Glomerular visceral epithelial cell (primary cell): Measurements from ENCODE around the gene DPYD.

Experiments used
- DNase-seq: peaks from one replicate; pipeline ENCODE4 v3.0.0-alpha.2; 2016; ENCODE audit errors: extremely low spot score

The DPYD gene

DNA sequence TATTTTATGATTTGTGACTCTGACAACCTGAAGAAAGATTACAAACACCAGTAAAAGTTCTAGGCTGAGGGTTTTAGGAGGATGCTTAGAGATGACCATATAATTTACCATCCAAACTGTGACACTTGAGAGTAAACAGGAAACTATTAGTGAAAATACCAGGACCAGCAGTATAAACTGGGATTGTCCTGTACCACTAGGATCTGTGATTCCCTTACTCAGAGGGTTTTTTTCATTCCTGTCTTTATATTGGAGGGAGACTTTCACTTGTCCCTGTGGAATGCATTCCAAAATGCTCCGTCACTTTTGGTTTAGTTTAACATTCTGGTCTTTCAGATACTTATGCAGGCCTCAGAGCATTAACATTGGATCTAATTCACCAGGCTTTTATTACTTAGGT lies 716.4 kb downstream of the DPYD start:
- DNase-seq: no peak

DNA sequence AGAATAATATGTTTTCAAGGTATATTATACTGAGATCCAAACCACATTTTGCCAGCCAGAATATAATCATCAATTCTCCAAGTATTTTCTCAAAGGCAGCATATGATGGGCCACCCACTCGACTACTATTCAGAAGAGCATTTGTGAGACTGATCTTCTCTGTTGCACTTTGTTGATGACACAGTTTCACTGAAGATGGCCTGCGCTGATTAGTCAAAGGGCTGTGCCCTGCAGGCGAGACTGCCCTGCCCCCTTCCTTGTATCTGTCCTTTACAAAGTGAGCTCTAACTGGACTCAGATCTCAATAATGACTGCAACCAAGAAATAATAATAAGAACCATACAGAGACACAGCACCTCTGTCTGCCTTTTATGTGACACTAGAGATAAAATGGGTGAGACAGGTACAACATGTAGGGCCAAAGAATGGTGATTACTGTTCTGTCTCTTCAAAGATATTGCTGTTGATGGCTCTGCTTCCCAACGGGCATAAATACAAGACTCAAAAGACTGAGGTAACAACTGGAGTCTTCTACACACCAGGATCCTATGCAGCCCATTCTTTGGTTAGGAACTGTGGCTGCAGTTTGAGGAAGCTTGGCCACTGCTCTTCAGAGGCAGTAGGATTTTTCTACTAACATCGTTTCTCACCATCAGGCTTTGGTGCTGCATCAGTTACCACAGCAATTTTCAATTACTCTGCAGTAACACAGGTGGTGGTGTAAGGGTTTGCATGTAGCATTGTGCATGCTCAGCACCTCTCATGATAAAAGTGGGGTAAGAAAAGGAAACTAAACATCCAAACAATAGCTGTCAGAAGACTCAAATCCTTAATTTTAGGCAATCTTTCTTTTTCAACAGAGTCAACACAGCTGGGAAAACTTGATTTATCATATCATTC lies 718.1 kb downstream of the DPYD start:
- DNase-seq: no peak

DNA sequence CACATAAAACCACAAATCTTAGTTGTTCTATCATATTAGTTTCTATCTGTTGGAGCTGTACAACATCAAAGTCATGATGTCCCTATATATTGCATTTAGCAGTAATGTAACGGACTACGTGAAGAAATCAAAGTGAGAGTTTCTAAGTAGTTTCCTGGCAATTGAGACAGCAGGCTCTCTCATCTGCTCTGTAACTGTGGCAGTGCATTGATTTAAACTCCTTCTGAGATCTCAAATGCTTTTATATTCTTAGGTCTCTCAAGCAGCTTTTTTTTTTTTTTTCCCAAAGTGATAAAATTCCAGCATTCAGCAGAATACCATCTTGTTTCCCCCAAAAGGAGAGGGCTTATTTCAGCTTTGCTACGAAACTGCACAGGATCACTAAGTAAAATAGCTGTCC lies 719.2 kb downstream of the DPYD start:
- no peak for DNase-seq

DNA sequence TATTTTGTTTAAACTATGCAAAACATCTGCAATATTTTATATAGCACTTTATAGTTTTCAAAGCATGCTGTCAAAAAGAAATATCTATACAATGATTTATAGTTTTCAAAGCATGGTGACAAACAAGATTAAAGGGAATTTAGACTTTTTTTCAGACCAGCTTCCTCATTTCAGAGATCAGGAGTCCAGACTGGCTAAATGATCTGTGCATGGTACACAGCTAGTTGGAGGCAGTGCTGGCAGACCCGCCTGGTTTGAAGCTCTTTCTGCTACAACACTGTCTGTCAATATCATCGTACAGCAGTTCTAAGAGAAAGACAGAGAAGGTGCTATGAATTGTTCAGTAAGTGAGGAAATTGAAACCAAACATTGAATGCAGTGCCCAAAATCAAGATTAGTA lies 720.2 kb downstream of the DPYD start:
- no peak for DNase-seq

DNA sequence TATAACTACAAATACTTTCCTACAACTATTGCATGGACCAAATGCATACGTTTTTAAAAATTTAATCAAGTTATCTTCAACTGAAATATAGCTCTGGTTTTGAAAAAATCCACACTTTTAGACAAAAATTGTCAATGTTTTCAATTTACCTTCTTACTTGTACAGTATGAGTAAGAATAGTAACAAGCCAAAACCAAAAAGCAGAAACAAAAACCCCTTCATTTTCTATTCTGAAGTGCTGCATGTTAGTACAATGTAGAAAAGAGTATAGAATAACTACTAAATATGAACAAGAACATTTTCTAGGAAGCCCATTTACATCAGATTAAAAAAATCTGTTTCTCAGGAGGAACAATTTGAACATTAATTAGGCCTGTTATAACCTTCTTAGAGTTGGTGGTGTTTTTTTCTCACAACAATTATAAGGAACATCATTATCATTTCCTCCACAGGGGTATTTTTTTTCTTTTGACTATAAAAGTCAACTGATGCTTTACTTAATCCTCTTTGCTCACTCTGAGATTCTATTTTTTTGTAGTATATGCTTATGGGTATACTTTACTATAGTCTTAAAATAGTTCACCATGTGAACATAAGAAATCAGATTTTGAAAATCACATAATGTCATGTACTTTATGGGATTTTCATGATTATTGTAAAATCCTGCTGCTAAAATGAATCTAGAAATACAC lies 723.9 kb downstream of the DPYD start:
- no peak for DNase-seq

DNA sequence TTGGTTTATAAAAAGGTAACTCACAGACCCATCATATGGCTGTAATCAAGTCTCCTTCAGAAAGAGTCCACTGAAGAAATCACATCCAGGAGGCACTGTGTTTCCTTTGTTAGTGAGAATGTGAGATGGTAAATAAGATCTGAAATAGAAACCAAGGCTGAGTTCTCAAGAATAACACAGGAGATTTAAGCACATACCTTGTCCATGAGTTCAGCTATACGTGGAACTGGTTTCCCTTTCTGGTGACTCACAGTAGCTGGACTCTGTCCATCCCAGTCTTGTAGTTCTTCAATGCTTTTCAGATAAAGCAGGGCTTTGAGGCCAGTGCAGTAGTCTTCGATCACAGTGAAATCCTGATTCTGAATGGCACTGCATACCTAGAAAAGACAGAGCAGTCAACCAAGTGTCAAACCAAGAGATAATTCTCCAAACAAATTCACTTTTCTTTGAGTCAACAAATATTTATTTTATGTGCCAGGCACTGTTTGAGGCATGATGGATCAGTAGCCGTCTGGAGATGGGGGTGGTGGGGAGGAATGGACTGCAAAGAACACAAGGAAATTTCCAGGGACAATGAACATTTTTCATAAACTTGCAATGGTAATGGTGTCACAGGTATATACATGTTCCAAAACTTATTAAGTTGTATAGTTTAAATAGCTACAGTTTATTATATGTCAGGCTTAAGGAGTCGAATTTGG lies 727.8 kb downstream of the DPYD start:
- peak; percentile 85 for DNase-seq

DNA sequence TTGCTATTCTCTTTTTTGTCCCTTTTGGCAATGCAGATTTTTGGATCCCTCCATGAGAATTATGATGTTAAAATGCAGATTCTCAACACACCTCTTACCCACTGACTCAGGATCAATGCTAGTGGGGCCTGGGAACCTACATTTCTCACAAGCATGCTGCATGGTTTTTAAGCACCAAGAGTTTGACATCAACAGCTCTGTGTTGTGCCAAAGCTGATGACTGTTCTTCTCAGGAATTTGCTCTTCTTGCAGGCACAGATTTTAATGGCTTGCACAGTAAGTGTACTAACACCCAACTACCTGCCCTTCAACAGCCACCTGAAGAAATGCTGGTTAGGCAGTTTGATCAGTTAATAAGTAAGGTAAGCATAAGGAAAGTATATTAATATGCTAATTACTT lies 730.5 kb downstream of the DPYD start:
- DNase-seq: peak; percentile 17

DNA sequence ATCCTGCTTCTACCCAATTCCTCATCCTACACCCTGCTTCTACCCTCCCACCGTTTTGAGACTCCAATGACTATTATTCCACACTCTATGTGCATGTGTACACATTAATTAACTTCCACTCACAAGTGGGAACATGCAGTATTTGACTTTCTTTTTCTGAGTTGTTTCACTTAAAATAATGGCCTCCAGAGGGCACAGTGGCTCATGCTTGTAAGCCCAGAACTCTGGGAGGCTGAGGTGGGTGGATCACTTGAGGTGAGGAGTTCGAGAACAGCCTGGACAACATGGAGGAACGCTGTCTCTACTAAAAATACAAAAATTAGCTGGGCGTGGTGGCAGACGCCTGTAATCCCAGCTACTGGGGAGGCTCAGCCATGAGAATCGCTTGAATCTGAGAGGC lies 734.5 kb downstream of the DPYD start:
- no peak for DNase-seq

DNA sequence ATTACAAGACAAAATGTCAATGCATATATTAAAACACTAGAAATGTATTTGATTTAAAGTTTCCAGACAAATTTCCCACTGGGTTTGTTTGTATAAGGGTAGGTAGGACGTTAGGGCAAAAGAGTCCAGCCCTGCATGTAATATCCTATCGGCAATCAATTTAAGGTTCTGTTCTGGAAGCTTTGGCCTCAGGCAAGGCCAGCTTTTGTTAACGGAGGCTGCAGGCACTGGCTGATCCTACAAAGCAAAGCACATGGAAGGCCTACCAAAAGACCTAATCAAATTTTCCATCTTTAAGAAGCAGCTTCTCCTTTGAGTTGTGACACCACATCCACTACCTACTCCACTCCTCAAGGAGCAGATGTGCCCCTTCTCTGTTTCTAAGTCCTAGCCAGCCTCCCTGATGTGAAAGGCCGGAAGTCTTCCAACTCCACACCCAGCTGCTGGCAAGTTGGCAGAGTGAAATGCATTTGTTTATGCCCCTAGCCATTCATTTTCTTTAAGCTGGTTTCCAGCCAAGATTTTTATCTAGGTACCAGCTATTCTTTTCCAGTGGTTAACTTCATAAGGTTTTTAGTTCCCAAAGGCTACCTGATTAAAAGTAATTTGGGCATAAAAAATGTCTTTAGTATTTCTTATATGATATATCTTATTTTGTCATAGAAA lies 746.7 kb downstream of the DPYD start:
- DNase-seq: no peak

DNA sequence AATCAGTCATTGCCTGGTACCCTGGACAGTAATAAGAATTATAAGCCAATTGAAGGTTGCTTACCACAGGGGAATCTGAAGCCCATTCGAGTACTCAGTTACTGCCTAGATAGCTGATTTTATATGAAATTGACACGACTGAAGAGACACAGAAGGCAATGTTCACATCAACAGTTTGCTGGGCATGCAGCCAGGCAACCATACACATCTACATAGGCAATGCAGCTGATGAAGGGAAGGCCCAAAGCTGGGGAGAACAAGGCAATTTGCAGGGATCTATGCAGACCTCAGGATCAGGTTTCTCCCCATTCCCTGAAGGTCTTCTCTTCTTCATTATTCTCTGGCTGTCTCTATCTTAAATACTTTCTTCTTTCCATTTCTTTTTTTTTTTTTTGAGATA lies 750.5 kb downstream of the DPYD start:
- DNase-seq: no peak

DNA sequence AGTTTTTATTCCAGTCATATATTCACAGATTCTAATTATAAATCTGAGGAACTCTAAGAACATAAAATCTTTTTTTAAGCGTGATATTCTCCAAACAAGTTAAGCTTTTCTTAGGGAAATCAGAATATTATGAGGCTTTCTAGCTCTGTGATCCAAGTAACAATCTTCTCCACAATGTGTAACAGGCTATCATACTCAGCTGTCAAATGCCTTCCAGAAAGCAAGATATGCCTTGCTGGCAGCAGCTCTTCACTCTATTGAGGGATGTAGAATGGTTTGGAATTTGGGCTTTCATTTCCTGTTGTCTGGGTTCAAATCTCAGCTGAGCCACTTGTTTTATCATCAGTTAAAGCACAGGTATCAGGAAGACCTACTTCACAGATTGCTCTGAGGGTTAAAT lies 752.8 kb downstream of the DPYD start:
- no peak for DNase-seq

DNA sequence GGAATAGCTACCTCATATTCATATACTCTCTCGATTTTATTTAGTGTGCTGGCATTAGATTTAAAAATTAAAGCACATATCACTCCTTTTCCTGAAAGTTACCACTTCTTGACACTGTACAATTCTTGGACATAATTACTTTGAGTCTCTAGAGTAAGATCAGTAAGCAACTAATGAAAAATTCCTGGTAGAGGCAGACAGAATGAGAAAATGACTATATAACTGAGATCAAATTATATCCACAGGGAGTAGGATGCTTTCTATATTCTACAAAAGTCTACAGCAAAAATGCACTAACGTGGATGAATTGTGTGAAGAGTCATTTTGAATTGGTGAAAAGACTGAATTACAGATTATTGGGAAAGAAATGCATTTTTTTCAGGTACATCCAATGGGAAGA lies 753.6 kb downstream of the DPYD start:
- DNase-seq: no peak

DNA sequence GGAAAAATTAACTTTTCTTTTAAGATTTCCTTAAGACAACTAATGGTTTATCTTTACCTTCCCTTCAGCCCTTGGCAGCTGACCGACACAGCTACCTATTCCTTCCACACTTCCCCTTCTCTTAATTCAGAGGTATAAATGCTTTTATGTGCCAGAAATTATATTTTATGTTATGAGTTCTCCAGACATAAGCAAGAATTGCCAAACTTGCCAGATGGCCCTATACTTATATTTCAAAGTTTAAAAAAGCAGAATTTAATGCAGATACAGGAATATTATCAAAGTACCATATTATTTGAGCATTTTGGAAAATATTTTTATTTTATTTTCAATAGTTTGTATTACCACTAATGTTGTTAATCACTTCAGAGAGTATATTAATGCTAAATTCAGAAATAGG lies 754.2 kb downstream of the DPYD start:
- no peak for DNase-seq

DNA sequence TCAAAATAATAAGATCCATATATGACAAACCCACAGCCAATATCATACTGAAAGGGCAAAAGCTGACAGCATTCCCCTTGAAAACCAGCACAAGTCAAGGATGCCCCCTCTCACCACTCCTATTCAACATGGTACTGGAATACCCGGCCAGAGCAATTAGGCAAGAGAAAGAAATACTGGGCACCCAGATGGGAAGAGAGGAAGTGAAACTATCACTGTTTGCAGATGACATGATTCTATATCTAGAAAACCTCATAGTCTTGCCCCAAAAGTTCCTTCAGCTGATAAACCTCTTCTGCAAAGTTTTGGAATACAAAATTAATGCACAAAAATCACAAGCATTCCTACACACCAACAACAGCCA lies 756.6 kb downstream of the DPYD start:
- DNase-seq: no peak

DNA sequence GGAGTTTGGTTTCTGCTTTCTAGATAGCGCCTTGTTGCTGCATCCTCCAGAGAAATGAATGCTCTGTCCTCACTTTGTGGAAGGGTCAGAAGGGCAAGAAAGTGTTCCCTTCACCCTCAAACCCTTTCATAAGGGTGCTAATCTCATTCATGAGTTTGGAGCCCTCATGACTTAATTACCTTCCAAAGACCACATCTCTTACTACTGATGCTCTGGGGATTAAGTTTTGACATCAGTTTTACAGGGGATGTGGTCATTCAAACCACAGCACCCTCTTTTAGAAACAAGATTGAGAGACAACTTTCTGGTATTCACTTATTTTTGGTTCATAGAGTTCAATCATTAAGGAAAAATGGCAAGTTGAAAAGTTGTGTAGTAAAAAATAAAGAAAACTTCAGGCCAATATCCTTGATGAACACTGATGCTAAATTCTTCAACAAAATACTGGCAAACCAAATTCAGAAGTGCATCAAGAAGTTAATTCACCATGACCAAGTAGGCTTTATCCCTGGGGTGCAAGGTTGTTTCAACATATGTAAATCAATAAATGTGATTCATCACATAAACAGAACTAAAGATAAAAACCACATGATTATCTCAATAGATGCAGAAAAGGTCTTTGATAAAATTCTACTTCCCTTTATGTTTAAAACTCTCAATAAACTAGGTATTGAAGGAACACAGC lies 757.1 kb downstream of the DPYD start:
- no peak for DNase-seq

DNA sequence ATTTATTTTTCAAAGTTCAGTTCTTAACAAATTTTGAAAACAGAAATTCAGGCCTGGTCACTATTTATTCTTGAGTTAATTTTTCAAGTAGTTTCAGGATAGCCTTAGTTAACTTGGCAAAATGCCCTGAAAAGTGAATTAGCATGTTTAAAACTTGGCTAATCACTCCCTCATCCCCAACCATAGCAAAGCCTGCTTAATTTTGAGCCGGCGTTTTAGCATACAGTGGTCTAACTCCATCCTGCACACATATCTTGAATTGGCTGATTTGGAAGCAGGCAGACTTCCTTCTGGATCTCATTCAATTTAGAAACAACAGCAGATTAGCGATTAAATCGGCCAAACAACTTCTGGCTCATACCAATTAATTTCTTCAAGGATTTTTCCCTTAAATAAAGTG lies 760.0 kb downstream of the DPYD start:
- DNase-seq: no peak

DNA sequence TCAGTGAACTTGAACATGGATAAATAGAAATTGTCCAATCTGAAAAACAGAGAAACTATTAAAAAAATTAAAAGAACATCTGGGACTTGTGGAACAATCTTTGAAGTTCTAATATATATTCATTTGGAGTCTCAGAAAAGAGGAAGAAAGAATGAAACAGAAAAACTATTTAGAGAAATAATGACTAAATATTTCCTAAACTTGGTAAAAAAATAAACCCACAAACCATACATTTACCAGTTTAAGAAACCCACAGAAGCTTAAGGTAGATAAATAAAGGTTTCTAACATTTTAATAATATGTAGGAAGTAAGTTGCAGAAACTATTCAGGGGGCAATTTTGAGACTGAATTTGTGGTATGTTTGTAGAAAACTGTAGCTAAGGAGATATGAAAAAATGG lies 761.5 kb downstream of the DPYD start:
- no peak for DNase-seq

DNA sequence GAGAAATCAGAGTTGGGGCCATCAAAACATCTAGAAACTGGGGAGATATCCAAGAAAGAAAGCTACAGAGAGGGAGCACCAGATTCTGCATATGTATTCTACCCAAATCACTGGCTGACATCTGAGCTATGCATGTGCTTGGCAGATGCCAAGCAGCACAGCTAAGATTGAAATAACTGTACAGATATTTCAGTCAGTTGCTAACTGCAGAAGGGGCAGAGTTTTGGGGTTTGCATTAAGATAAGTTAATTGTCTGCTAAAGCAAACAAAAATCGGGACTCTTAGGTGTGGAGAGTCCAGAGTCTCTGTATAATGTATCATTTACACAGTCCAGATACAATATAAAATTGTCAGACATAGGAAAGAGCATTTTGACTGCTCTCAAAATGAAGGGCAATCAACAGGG lies 762.1 kb downstream of the DPYD start:
- DNase-seq: no peak

DNA sequence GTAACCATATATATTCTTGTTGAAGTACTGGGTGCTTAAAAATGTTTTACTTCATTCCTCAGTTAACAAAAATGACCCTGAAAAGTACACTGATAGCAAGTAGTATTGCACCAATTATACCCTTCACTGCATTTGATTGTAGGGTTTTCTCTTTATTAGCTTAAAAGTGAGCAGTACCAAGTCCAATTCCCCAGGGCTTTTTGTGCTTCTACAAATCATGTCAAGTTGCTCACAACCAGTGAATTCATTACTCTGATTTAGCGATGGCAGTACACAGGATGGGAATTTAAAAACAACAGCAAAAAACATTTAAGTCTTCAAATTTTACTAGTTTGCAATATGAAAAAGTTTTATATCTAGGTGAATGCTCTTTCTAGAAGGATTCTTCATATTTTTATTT lies 762.8 kb downstream of the DPYD start:
- no peak for DNase-seq

DNA sequence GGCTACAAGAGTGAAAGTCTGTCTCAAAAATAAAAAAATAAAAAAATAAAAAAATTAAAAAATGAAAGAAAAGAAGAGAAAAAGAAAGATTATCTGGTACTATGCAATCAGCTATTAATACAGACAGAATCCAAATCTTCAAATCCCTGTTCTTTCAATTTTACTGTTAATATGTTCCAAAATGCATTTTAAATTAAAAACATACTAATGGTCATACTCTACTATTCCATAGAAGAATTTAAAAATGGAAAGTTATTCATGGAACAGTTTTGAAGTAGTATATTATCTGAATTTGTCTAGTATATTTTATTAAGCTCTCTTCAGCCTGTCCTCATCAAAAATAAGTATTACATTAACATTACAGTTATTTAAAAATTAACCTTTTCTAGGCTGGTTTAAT lies 769.2 kb downstream of the DPYD start:
- no peak for DNase-seq

DNA sequence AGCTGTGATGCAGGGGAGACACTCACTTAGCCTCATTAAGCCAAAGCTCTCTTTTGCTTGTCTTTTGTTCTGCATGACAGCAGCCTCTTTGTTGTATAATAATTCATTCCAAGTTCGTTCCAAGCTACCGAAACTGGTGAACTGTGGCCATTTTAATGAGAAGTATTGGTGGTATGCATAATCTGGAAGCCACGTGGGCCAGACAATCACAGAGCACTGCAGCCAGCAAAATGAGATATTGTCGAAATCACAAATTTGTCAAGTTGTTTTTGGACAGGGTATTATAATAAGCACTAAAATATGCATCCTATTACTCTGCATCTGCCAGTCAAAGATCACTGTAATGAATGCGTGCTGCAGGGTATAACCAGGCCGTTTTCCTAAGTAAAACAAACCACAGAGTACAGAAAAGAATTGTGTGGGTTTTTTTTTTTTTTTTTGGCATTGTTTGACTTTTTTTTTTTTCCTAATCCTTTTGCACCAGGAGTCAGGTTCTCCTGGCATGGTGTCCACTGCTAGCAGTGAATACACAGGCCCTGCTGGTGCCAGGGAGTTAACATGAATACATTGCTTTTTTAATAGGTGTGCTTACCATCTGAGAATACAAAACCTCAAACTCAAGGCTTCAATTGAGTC lies 775.4 kb downstream of the DPYD start:
- DNase-seq: peak; percentile 33
